Upper lobe of right lung (tissue), 1 donor: Measurements from ENCODE around the gene RAD51B. TPM values are rescaled to one million over a fixed set of nuclear protein-coding genes. Genes with fewer than 3 reads are reported as not detected.
"Not testable (repeated sequence)": the region's sequence is repeated elsewhere in the genome, so short reads cannot be mapped to it uniquely, and the experiment has no call there.

Experiments
- ATAC-seq: fragments of 200-7000 bp; cut with Tn5 transposase; one replicate; pipeline ENCODE4 v1.9.1; 2020; ENCODE audit warnings: mild to moderate bottlenecking, moderate library complexity
- DNase-seq: peaks from one replicate; pipeline ENCODE4 v3.0.0-alpha.2; 2020
- H3K27ac ChIP-seq: fragments of 200-600 bp; one replicate; pipeline ENCODE4 v1.8.0; 2022
- H3K27me3 ChIP-seq: fragments of 200-600 bp; one replicate; pipeline ENCODE4 v1.8.0; 2022; ENCODE audit warnings: mild to moderate bottlenecking
- H3K36me3 ChIP-seq: fragments of 200-600 bp; one replicate; pipeline ENCODE4 v1.8.0; 2022
- H3K4me1 ChIP-seq: fragments of 200-600 bp; one replicate; pipeline ENCODE4 v1.8.0; 2022
- H3K4me3 ChIP-seq: fragments of 200-600 bp; one replicate; pipeline ENCODE4 v1.8.0; 2022; ENCODE audit warnings: mild to moderate bottlenecking
- H3K9me3 ChIP-seq: fragments of 200-600 bp; one replicate; pipeline ENCODE4 v1.8.0; 2022
- intact Hi-C: fragments of 100-400 bp; cut with DNase I; formaldehyde crosslinking; loops from one replicate; pipeline ENCODE4 v1.11.0; 2022
- total RNA-seq: library from RNA; stranded (reverse); fragmentation: NEBNext Ultra II Directional; extraction: Animal tissue kit (Norgen Biotek cat#: 25700); gene quantifications from one replicate; pipeline ENCODE4 v1.2.1, GENCODE V29; 2021
- TF ChIP-seq, protein P1 (sequence below): fragments of 200-600 bp; IDR thresholded peaks from one replicate; pipeline ENCODE4 v1.8.0; 2022; ENCODE audit warnings: antibody characterized with exemption
- donor health status: DM: no; HTN: yes; CAD: no; lungs with severe emphysema.

Gene RAD51B
- total RNA-seq, 1 donor from 2014 or later = 11.5 TPM

DNA sequence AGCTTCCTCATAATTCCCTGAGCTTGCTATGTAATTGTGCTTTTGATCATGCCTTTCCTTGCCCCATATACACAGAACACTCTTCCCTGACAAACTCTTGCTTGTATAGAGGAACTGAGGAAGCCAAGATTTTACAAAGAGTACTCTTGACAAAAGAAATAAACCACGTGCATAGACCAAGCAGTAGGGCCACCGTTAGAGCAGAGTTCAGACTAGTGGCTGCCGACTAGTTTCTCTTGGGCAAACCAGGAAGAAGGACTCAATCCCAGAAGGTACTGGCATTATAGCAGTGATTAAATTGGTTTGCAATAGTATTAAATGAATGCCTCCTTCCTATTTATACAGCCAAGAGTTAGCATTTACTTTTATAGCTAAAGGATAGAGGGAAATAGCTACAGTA lies 146.1 kb downstream of the RAD51B start:
- TF ChIP-seq, protein P1, sequence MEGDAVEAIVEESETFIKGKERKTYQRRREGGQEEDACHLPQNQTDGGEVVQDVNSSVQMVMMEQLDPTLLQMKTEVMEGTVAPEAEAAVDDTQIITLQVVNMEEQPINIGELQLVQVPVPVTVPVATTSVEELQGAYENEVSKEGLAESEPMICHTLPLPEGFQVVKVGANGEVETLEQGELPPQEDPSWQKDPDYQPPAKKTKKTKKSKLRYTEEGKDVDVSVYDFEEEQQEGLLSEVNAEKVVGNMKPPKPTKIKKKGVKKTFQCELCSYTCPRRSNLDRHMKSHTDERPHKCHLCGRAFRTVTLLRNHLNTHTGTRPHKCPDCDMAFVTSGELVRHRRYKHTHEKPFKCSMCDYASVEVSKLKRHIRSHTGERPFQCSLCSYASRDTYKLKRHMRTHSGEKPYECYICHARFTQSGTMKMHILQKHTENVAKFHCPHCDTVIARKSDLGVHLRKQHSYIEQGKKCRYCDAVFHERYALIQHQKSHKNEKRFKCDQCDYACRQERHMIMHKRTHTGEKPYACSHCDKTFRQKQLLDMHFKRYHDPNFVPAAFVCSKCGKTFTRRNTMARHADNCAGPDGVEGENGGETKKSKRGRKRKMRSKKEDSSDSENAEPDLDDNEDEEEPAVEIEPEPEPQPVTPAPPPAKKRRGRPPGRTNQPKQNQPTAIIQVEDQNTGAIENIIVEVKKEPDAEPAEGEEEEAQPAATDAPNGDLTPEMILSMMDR = no peak
- H3K4me3 ChIP-seq = no peak overlapping the region
- ATAC-seq (peak; percentile 77), DNase-seq (no peak)
- H3K27ac ChIP-seq = peak overlapping the region; percentile 52
- H3K27me3 ChIP-seq = no peaks in the 10 kb centered on the region
- no peaks in the 10 kb centered on the region for H3K9me3 ChIP-seq
- intact Hi-C loops = no loop called here
- no peaks in the 10 kb centered on the region for H3K36me3 ChIP-seq
- H3K4me1 ChIP-seq = peaks cover 35% of the 10 kb centered on the region

DNA sequence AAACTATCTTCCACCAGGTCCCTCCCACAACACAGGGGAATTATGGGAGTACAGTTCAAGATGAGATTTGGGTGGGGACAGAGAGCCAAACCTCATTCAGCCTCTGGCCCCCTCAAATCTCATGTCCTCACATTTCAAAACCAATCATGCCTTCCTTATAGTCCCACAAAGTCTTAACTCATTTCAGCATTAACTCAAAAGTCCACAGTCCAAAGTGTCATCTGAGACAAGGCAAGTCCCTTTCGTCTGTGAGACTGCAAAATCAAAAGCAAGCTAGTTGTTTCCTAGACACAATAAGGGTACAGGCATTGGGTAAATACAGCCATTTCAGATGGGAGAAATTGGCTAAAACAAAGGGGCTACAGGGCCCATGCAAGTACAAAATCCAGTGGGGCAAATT lies 147.6 kb downstream of the RAD51B start:
- TF ChIP-seq, protein P1 = no peak
- Histone ChIP-seq H3K27me3 (no peaks in the 10 kb centered on the region), H3K27ac (no peak overlapping the region), H3K4me1 (peaks cover 31% of the 10 kb centered on the region), H3K36me3 (no peaks in the 10 kb centered on the region), H3K4me3 (no peak overlapping the region), H3K9me3 (no peaks in the 10 kb centered on the region)
- intact Hi-C loops = no loop called here
- DNase-seq (no peak), ATAC-seq (no peak)

DNA sequence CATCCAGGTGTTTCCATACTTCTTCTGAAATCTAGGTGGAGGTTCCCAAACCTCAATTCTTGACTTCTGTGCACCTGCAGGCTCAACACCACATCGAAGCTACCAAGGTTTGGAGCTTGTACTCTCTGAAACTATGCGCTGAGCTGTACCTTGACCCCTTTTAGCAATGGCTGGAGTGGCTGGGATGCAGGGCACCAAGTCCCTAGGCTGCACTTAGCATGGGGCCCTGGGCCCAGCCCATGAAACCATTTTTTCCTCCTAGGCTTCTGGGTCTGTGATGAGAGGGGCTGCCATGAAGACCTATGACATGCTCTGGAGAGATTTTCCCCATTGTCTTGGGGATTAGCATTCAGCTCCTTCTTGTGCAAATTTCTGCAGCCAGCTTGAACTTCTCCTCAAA lies 148.4 kb downstream of the RAD51B start:
- H3K27me3 ChIP-seq, DNase-seq, intact Hi-C loops, H3K9me3 ChIP-seq, H3K4me3 ChIP-seq, H3K27ac ChIP-seq, H3K36me3 ChIP-seq, ATAC-seq: not testable (repeated sequence)
- peaks cover 23% of the 10 kb centered on the region for H3K4me1 ChIP-seq

DNA sequence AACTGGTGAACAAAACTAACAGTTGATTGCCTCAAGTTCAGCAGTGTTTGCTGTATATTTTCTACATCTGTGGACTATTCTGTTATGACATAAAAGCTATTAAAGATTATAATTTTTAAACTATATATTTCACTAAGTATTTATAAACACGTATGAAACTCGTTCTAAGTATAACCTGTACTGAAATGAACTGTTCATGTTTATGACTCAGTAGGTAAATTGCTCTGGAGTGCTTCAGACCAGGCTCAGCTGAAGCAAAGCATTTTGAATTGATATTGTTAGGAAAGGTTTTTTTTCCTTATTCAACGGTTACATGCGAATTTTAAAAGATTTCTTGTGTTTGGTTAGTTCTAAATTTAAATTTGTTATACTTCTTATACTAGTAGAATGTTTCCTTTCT lies 151.3 kb downstream of the RAD51B start:
- Histone ChIP-seq H3K4me3 (no peak overlapping the region), H3K36me3 (no peaks in the 10 kb centered on the region), H3K27ac (no peak overlapping the region), H3K4me1 (no peaks in the 10 kb centered on the region), H3K27me3 (no peaks in the 10 kb centered on the region), H3K9me3 (no peaks in the 10 kb centered on the region)
- TF ChIP-seq, protein P1 = no peak
- intact Hi-C loops = no loop called here
- no peak for ATAC-seq
- no peak for DNase-seq

DNA sequence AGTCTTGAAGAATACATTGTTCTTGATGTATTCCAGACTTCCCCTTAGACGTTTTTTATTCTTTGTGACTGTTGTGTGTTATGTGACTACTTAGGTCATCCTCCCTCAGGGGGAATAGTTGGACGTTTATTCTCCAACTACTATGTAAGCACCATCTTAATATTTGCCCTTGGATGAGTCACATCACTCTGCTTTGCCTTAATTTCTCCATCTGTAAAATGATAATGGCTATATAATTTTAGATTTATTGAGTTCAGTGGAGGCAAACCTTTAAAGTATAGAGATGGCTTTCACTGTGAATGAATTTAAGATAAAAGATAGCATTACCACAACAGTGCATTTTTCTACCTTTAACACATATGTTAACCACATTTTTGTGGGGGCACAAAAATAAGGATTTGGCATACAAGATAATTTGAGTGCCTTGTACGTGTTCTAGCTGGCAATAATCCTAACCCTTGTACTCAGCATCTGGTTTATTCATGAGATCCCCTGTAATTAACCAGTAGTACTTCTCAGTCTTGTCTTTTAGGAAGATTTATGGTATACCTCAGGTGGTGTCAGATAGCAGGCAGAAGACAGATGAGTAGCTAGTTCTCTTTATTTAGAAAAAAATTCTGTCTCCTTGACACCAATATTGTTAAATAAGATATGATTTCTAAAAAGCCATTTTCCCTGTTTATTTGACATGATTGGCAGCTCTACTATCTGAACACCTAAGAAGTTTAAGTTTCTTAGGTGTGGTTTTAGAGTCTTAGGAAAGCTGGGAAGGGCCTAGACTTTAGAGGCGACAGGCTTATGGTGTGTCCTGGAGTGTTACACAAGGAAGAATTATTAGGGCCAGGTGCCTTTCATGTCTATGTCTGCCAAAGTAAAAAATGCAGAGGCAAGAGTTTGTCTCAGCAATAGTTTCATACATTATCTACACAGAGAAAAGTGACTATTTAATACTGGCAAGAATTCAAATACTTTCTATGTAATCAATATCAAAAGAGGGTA lies 152.3 kb downstream of the RAD51B start:
- DNase-seq (no peak), ATAC-seq (no peak)
- H3K27me3 ChIP-seq = no peaks in the 10 kb centered on the region
- intact Hi-C loops = no loop called here
- H3K9me3 ChIP-seq = no peaks in the 10 kb centered on the region
- H3K4me1 ChIP-seq = no peaks in the 10 kb centered on the region
- no peaks in the 10 kb centered on the region for H3K36me3 ChIP-seq
- TF ChIP-seq, protein P1 = no peak
- H3K27ac ChIP-seq = no peak overlapping the region
- no peak overlapping the region for H3K4me3 ChIP-seq

DNA sequence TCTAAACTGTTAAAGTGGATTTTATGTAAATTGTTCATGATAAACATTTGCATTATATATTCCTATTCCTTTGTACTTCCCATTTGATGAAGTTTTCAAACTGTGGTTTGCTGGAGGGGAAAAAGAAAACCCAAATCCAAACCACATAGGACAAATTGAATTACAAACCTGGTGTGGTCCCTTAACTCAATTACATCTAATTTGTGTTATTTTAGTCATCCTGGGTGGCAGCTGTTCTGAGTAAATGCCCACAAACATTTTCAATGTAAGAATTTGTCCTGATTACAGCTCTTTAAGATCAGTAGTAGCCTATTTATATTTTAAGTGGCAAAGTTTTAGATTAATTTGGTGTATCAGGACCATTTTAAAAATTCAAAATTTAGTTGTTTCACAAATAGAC lies 153.9 kb downstream of the RAD51B start:
- Histone ChIP-seq H3K27ac (no peak overlapping the region), H3K4me3 (no peak overlapping the region), H3K36me3 (no peaks in the 10 kb centered on the region), H3K4me1 (peaks cover 7% of the 10 kb centered on the region), H3K27me3 (no peaks in the 10 kb centered on the region), H3K9me3 (no peaks in the 10 kb centered on the region)
- DNase-seq (no peak), ATAC-seq (no peak)
- TF ChIP-seq, protein P1 = no peak
- intact Hi-C loops = no loop called here
